ENCODE measurements around the gene RASIP1. TPM values are rescaled to one million over a fixed set of nuclear protein-coding genes. Genes with fewer than 3 reads are reported as not detected.
"Not testable (repeated sequence)": the region's sequence is repeated elsewhere in the genome, so short reads cannot be mapped to it uniquely, and the experiment has no call there.

RASIP1 gene, protein sequence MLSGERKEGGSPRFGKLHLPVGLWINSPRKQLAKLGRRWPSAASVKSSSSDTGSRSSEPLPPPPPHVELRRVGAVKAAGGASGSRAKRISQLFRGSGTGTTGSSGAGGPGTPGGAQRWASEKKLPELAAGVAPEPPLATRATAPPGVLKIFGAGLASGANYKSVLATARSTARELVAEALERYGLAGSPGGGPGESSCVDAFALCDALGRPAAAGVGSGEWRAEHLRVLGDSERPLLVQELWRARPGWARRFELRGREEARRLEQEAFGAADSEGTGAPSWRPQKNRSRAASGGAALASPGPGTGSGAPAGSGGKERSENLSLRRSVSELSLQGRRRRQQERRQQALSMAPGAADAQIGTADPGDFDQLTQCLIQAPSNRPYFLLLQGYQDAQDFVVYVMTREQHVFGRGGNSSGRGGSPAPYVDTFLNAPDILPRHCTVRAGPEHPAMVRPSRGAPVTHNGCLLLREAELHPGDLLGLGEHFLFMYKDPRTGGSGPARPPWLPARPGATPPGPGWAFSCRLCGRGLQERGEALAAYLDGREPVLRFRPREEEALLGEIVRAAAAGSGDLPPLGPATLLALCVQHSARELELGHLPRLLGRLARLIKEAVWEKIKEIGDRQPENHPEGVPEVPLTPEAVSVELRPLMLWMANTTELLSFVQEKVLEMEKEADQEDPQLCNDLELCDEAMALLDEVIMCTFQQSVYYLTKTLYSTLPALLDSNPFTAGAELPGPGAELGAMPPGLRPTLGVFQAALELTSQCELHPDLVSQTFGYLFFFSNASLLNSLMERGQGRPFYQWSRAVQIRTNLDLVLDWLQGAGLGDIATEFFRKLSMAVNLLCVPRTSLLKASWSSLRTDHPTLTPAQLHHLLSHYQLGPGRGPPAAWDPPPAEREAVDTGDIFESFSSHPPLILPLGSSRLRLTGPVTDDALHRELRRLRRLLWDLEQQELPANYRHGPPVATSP
- 10 to 100 TPM; 12.1 to 18.7 (median 13.5) TPM for polyA plus RNA-seq (ENCODE audit: insufficient read length in 4 of 4)

GRCh38 chr19:48740164-48740972 lies at the start of gene RASIP1:
RASIP1 (minus strand) TSS chr19:48740610; CDS start chr19:48740282, 328 bp downstream.
- no peak for DNase-seq (ENCODE audit: low read depth in 4 of 4, low spot score in 3 of 4)

GRCh38 chr19:48787331-48787730 lies 46.9 kb upstream of the RASIP1 start:
- DNase-seq (ENCODE audit: low read depth in 4 of 4, low spot score in 3 of 4), result not testable (repeated sequence)

DNA sequence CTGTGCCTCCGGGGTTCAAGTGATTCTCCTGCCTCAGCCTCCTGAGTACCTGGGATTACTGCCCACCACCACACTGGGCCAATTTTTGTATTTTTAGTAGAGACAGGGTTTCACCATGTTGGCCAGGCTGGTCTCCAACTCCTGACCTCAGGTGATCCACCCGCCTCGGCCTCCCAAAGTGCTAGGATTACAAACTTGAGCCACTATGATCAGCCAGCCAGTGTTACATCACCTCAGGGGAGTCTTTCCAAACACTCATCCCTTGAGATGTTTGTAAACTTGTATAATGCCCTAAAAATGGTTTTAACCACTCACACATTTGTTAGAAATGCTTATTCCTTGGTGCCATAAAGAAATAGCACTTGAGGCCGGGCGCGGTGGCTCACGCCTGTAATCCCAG lies 46.0 kb upstream of the RASIP1 start:
- DNase-seq (ENCODE audit: low read depth in 4 of 4, low spot score in 3 of 4), result not testable (repeated sequence)

DNA sequence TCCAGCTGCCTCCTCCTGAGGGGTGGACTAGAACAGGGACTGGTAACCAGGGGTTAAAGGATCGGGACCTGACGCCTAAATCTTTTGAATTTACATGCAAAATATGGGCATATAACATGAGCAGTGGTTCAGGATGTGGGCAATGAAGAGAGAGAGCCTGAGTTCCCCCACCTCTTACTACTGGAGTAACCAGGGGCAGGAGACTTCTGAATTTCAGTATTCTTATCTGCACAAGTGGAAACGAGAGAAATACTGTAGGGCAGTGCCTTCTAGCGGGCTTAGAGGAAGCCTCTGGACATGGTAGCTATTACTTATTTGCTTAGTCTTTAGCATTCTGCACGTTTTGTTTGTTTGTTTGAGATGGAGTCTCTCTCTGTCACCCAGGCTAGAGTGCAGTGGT lies 44.1 kb upstream of the RASIP1 start:
- DNase-seq (ENCODE audit: low read depth in 4 of 4, low spot score in 3 of 4), result no peak

DNA sequence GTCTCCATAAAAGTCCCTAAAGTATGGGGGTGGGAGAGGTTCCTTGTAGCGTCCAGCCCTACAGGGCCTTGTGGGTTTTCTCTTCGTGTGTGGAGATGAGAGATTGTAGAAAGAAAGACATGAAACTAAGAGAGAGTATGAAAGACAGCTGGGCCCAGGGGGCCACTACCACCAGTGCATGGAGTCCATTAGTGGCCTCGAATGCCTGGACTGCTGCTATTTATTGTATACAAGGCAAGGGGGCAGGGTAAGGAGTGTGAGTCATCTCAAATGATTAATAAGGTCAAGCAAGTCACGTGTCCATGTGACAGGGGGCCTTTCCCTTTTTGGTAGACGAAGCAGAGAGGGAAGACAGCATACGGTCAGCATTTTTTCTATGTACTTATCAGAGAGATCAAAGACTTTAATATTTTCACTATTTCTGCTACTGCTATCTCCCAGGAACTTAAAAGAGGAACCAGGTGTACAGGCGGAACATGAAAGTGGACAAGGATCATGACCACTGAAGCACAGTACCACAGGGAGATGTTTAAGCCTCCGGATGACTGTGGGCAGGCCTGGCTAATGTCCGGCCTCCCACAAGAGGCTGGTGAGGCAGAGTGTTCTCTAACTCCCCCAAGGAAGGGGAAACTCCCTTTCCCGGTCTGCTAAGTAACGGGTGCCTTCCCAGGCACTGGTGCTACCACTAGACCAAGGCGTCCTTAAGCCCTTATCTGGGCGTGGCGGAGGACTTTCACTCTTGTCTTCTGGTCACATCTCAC lies 40.4 kb upstream of the RASIP1 start:
- DNase-seq (ENCODE audit: low read depth in 4 of 4, low spot score in 3 of 4), result no peak

- DNase-seq (ENCODE audit: low read depth in 4 of 4, low spot score in 3 of 4), result no peak
Observed at GRCh38 chr19:48779636-48780035, 39.2 kb upstream of the RASIP1 start.

DNA sequence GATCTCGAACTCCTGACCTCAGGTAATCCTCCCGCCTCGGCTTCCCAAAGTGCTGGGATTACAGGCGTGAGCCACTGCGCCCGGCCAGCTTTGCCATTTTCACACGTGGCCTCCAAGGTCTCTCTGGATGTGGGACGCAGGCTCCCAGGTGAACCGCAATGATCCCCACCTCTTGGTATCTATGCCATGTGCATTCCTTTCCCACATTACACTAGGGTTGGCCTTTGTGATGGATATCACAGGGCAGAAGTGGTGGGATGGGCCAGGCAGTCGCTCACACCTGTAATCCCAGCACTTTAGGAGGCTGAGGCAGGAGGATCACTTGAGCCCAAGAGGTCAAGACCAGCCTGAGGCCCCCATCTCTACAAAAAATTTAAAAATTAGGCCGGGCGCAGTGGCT lies 37.3 kb upstream of the RASIP1 start:
- DNase-seq (ENCODE audit: low read depth in 4 of 4, low spot score in 3 of 4), result no peak

DNA sequence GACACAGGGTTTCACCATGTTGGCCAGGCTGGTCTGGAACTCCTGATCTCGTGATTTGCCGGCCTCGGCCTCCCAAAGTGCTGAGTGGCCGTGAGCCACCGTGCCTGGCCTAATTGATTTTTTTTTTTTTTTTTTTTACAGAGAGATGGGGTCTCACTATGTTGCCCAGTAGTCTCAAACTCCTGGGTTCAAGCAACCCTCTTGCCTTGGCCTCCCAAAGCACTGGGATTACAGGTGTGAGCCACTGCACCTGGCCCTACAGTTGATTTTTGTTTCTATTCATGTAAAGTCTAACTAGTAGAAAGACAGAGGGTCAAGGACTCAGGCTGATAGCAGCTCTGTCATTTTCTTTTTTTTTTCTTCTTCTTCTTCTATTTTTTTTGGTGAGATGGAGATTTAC lies 36.7 kb upstream of the RASIP1 start:
- DNase-seq (ENCODE audit: low read depth in 4 of 4, low spot score in 3 of 4), result no peak

- DNase-seq (ENCODE audit: low read depth in 4 of 4, low spot score in 3 of 4), result no peak
Observed at GRCh38 chr19:48772503-48772953, 32.1 kb upstream of the RASIP1 start.

GRCh38 chr19:48770734-48771472 lies 30.5 kb upstream of the RASIP1 start:
- no peak for DNase-seq (ENCODE audit: low read depth in 4 of 4, low spot score in 3 of 4)

- no peak for DNase-seq (ENCODE audit: low read depth in 4 of 4, low spot score in 3 of 4)
Observed at GRCh38 chr19:48770266-48770665, 29.9 kb upstream of the RASIP1 start.

DNA sequence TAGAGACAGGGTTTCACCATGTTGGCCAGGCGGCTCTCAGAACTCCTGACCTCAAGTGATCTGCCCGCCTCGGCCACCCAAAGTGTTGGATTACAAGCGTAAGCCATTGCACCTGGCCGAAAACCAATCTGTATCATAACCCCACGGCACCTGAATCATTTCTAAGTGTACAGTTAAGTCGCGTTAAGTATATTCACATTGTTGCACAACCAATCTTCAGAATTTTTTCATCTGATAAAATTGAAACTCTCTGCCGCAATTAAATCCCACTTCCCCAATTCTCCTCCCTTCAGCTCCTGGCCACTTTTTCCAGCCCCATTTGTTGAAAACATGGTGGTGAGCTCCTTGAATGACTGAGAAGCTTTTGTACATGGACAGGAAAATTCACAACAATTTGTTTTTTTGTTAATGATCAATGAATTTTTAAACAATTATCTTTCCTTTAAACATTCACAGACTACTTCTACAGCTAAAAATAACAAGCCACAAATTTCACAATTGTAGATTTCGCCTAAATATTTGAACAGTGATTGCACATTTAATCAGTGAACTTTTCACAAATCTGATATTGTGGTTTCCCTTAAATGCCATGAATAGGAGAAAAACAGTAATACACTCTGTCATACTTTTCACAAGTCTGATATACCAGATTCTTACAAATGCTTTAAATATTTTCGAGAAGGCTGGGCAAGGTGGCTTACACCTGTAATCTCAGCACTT lies 28.7 kb upstream of the RASIP1 start:
- DNase-seq (ENCODE audit: low read depth in 4 of 4, low spot score in 3 of 4), result no peak

GRCh38 chr19:48768171-48768753 lies 27.9 kb upstream of the RASIP1 start:
- DNase-seq (ENCODE audit: low read depth in 4 of 4, low spot score in 3 of 4), result not testable (repeated sequence)

GRCh38 chr19:48765816-48766215 lies 25.4 kb upstream of the RASIP1 start:
- DNase-seq (ENCODE audit: low read depth in 4 of 4, low spot score in 3 of 4), result not testable (repeated sequence)

DNA sequence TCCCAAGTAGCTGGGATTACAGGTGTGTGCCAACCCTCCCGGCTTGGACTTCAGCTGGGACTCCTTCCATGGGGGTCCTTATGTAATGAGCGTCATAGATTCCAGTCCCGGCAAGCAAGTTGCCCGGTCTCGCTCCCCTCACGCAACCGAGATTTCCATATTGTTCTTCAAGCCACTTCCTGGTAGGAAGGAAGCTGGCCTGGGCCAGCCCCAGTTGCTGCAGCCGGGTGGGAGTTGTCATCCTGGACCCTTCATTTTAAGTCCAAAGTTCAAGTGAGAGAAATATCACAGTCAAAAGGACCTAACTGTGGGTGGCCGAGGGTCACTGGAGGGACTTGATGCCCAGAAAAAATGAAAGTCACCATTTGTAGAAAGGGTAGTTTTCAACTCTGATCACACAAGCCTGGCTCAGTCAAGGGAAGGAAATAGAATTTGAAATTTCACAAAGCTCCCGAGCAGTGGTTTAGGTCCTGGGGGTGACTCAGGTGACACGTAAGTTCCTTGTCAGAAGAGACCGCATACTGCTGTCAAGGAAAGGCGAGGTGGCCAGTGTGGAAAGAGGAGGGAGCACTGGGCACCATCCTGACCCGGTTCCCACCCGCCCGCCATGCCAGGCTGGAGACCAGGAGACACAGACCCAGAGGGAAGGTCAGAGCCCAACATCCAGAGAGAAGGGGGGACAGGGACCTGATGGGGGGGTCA lies 20.2 kb upstream of the RASIP1 start:
- no peak for DNase-seq (ENCODE audit: low read depth in 4 of 4, low spot score in 3 of 4)

DNA sequence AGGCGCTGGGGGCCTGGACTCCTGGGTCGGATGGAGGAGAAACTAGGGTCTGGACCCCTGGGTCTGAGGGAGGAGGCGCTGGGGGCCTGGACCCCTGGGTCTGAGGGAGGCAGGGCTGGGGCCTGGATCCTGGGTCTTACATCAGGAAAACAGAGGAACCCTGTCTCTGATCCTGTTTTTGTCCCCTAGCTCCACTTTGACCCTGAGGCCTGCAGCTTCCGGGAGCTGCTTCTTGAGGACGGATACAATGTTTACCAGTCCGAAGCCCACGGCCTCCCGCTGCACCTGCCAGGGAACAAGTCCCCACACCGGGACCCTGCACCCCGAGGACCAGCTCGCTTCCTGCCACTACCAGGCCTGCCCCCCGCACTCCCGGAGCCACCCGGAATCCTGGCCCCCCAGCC lies 17.3 kb upstream of the RASIP1 start:
- DNase-seq (ENCODE audit: low read depth in 4 of 4, low spot score in 3 of 4), result no peak

GRCh38 chr19:48757089-48757675 lies 16.8 kb upstream of the RASIP1 start:
- DNase-seq (ENCODE audit: low read depth in 4 of 4, low spot score in 3 of 4), result no peak

Measured in right renal pelvis (tissue), 4 donors.